ENCODE data around the gene ADPGK. TPM values are rescaled to one million over a fixed set of nuclear protein-coding genes. Genes with fewer than 3 reads are reported as not detected.
"Not testable (repeated sequence)": the region's sequence is repeated elsewhere in the genome, so short reads cannot be mapped to it uniquely, and the experiment has no call there.

The ADPGK gene
- total RNA-seq: 10 to 100 TPM; 17.5 to 78.3 (median 28.7) TPM

DNA sequence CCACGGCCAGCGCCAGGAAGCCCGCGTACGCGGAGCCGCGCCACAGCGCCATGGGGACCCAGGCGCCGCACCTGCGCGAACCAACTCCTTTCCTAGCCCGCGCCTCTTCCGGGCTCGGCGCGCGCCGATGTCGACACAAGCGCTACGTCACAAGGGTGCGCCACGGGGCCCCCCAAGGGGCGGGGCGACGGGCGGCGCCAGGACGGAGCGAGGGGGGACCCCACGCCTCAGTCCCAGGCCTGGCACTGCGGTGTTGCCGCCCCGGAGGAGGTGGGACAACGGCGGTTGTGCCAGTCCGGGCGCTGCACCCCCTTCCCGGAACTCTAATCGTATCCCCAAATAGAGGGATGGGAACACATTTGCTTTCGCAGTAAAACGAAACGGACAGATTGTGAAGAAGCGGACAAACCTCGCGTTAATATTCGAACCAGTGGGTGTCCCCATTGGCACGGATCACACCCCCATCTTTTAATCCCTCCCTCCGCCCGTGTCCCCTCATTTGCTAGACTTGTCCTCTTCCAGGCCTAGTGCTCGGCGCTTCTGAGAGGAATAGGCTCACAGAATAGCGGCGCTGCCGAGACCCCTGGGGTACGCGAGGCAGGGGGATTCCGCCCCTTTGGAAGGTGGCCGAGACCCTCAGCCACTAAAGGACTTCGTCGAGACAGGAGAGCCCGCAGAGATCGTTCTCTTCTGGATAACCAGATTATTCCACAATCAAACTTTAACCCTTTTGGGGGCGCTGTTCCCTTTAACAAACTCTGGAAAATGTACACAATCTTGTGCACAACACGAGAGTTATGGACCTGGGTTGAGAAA lies at the start of gene ADPGK:
Gene ADPGK, minus strand, starts transcription at position 119 of the 816 bp plus-strand sequence. Its CDS starts 67 bp downstream, at position 52.
- 0 to 4% (median 0%) methylated on average over 1 to 9 of the region's 68 CpGs; no CpG with 5 or more reads in 3 of the 10 experiments for WGBS, 10 experiments
- in situ Hi-C loops (cut with MboI; ENCODE audit: low pct_unique_long_range_greater_than_20kb in 2 of 9, low sequenced_read_pairs in 9 of 9, unreplicated experiment in 9 of 9): loop anchor here in 8 of 9 experiments (10.0 to 25.0 kb wide), 4 partner anchors 278 to 478 kb away; partner anchors contain the start of gene NEO1 (in 1 of the 8)
- peak within 1 kb of the TSS; percentile 84 for H3K27ac ChIP-seq
- peak; percentile 77 to 89 (median 84) for ATAC-seq (replicated peaks in 6 of 8)
- peaks cover 10 to 19% of the 10 kb centered on the region in 2 donors for H3K4me1 ChIP-seq (replicated peaks in 1 of 2)
- H3K4me3 ChIP-seq: peak within 1 kb of the TSS; percentile 71 to 85 (median 78)

DNA sequence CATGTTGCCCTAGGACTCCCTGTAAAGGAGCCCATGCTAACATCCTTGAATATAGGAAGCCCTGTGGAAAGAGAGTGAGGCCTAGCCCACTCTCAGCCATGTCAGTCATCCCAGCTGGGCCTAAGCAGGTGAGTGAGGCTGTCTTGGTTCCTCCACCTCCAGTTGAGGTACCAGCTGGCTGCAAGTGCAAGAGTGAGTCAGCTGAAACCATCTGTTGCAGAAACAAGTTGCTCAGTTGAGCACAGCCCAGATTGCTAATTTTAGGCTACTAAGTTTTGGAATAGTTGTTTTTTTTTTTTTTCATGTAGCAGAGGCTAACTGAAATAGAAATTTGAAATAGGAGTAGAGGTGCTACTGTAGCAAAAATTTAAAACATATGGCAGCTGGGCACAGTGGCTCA lies 43.7 kb upstream of the ADPGK start:
- Histone ChIP-seq H3K4me1 (replicated peaks in 1 of 2) (peaks cover 31 to 34% of the 10 kb centered on the region in 2 donors), H3K4me3 (no peak overlapping the region), H3K27ac (no peak overlapping the region)
- in situ Hi-C loops (cut with MboI; ENCODE audit: low pct_unique_long_range_greater_than_20kb in 2 of 9, low sequenced_read_pairs in 9 of 9, unreplicated experiment in 9 of 9): no loop called here
- ATAC-seq (replicated peaks in 6 of 8): peak in 2 of 8 experiments; percentile 53 to 85

DNA sequence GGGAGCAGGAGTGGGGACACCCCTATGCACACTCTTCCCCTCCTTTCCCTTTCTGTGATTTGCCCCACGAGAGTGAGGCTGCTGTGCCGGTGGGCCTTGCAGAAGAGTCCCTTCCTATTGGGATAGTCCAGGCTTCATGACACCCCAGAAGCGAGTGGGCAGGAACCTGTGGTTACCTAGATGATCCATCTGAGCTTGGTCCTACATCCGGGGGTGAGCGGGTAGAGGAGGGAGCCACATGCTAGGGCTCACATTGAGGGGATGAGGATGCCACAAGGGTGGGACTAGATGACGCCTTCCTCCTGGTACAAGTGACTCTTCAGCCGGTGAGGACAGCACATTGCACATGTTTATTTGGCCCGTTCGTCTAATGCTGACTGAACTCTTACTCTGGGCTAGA lies 43.1 kb upstream of the ADPGK start:
- WGBS, 10 experiments: 67 to 89% (median 83%) methylated on average over 1 to 7 of the region's 9 CpGs; no CpG with 5 or more reads in 5 of the 10 experiments
- in situ Hi-C loops (cut with MboI; ENCODE audit: low pct_unique_long_range_greater_than_20kb in 2 of 9, low sequenced_read_pairs in 9 of 9, unreplicated experiment in 9 of 9): no loop called here
- peak overlapping the region in 1 of 2 donors; percentile 28 for H3K27ac ChIP-seq

DNA sequence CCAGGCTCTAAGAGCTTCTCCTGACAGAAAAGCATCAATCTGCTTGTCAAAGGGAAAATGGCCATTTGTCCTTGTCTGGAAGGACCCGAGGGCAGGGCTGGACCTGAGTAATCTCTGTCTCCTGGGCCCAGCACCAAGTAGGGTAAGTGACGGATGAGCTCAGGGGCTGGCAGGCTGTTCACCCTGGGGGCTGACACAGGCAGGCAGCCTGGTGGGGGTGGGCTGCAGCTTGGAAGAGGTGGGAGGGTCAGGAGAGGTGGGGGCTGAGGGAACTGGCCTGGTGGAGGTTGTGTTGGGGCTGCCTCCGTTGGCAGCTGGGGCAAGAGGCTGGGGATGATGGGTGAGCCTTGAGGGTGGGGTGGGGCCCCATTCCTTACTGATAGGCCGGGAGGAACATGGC lies 42.3 kb upstream of the ADPGK start:
- ATAC-seq (replicated peaks in 6 of 8): peak; percentile 25 to 85 (median 76)
- 29% methylated on average over 1 of the region's 4 CpGs; no CpG with 5 or more reads in 9 of the 10 experiments for WGBS, 10 experiments
- in situ Hi-C loops (cut with MboI; ENCODE audit: low pct_unique_long_range_greater_than_20kb in 2 of 9, low sequenced_read_pairs in 9 of 9, unreplicated experiment in 9 of 9): no loop called here
- H3K4me1 ChIP-seq (replicated peaks in 1 of 2): peaks cover 31 to 34% of the 10 kb centered on the region in 2 donors
- H3K4me3 ChIP-seq: no peak overlapping the region
- H3K27ac ChIP-seq: peak overlapping the region; percentile 28

More for the DNA sequence above, 43.1 kb upstream of the ADPGK start:
- Histone ChIP-seq H3K4me3 (no peak overlapping the region), H3K4me1 (replicated peaks in 1 of 2) (peaks cover 31 to 34% of the 10 kb centered on the region in 2 donors)
- ATAC-seq (replicated peaks in 6 of 8): no peak

DNA sequence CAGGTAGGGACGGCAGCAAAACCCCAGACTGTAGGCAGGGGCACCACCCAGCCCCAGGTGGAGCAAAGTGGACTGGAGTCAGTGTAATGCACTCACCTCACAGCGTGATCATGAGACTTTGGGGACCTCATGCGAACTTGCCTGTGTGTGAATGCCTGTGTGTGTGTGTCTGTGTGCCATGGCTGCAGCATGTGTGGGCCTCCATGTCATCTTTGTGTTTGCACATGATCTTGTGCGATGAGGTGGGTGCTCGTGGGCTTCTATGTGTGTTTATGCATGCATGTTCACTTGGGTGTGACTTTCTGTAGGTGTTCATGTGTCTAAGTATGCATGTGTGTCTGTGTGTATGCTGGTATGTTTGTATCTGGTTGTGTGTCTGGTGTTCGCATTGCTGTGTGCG lies 41.2 kb upstream of the ADPGK start:
- WGBS, 10 experiments: 79 to 100% (median 86%) methylated on average over 1 to 6 of the region's 7 CpGs; no CpG with 5 or more reads in 5 of the 10 experiments
- no peak overlapping the region for H3K4me3 ChIP-seq
- peaks cover 31 to 34% of the 10 kb centered on the region in 2 donors for H3K4me1 ChIP-seq (replicated peaks in 1 of 2)
- H3K27ac ChIP-seq: peak overlapping the region in 1 of 2 donors; percentile 29
- in situ Hi-C loops (cut with MboI; ENCODE audit: low pct_unique_long_range_greater_than_20kb in 2 of 9, low sequenced_read_pairs in 9 of 9, unreplicated experiment in 9 of 9): no loop called here
- ATAC-seq (replicated peaks in 6 of 8): peak in 1 of 8 experiments; percentile 4

DNA sequence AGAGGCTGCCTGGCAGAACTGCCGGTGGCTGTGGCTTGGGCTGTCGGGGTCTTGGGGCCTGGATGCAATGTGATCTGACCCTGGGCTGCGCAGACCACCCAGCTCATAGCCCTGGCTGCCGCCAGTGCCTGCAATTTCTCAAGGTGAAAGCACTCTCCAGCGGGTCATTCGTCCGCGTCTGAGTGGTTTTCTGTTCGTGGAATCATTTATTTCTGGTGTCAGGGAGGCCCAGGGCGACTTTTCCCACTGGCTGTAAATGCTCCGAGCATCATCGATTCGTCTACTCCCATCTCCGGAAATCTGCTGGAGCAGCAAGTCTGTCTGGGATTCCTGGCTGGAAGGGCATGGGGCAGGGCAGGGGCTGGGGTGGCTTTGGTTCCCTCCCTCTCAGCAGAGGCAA lies 40.6 kb upstream of the ADPGK start:
- in situ Hi-C loops (cut with MboI; ENCODE audit: low pct_unique_long_range_greater_than_20kb in 2 of 9, low sequenced_read_pairs in 9 of 9, unreplicated experiment in 9 of 9): no loop called here
- WGBS, 10 experiments: 47 to 80% (median 57%) methylated on average over 1 to 5 of the region's 14 CpGs; no CpG with 5 or more reads in 5 of the 10 experiments
- Histone ChIP-seq H3K4me3 (no peak overlapping the region), H3K4me1 (replicated peaks in 1 of 2) (peaks cover 31 to 34% of the 10 kb centered on the region in 2 donors), H3K27ac (peak overlapping the region; percentile 38 to 73)
- ATAC-seq (replicated peaks in 6 of 8): peak in 5 of 8 experiments; percentile 34 to 65 (median 55)

DNA sequence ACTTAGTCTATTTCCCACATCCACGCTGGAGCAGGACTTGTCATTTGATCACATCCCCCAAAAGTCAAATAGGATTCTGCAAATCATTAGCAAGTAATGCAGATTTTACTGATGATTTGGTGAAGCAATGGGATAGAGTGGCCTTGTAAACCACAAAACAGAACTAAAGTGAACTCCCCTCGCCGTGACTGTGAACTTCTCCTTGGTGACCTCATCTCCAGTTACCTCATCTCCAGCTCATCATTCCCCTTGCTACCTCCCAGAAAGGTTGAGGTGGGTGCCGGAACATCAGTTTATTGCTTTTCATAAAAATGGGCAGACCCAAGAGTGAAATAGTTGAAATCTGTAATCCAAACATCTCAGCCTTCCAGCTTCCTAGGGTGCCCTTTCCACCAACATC lies 36.7 kb upstream of the ADPGK start:
- in situ Hi-C loops (cut with MboI; ENCODE audit: low pct_unique_long_range_greater_than_20kb in 2 of 9, low sequenced_read_pairs in 9 of 9, unreplicated experiment in 9 of 9): no loop called here
- Histone ChIP-seq H3K4me1 (replicated peaks in 1 of 2) (peaks cover 16 to 18% of the 10 kb centered on the region in 2 donors), H3K27ac (no peak overlapping the region), H3K4me3 (no peak overlapping the region)
- WGBS, 10 experiments: 33 to 100% (median 93%) methylated on average over 1 to 4 of the region's 4 CpGs; no CpG with 5 or more reads in 3 of the 10 experiments
- peak in 2 of 8 experiments; percentile 48 to 72 for ATAC-seq (replicated peaks in 6 of 8)

DNA sequence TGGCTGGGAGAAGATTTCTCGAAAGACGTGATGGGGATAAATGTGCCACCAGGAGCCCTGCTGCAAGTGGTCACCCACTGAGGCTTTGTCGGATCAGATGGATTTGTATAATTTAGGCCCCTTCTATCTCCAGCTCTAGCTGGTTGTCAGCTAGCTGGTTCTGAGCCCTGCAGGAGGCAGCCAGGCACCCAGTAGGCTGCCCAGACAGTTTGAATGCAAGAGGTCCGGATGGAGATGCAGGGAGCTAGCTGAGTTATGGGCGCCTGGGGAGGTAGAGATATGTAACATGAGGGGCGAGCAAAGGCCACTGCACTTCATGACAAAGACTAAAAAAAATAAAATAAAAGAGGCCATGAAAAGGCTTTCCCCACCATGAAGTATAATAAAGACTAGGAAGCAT lies 35.1 kb upstream of the ADPGK start:
- Histone ChIP-seq H3K27ac (no peak overlapping the region), H3K4me3 (no peak overlapping the region), H3K4me1 (replicated peaks in 1 of 2) (peaks cover 0 to 1% of the 10 kb centered on the region in 2 donors)
- ATAC-seq (replicated peaks in 6 of 8): no peak
- in situ Hi-C loops (cut with MboI; ENCODE audit: low pct_unique_long_range_greater_than_20kb in 2 of 9, low sequenced_read_pairs in 9 of 9, unreplicated experiment in 9 of 9): no loop called here
- 10 to 86% (median 60%) methylated on average over 1 to 4 of the region's 6 CpGs; no CpG with 5 or more reads in 3 of the 10 experiments for WGBS, 10 experiments

DNA sequence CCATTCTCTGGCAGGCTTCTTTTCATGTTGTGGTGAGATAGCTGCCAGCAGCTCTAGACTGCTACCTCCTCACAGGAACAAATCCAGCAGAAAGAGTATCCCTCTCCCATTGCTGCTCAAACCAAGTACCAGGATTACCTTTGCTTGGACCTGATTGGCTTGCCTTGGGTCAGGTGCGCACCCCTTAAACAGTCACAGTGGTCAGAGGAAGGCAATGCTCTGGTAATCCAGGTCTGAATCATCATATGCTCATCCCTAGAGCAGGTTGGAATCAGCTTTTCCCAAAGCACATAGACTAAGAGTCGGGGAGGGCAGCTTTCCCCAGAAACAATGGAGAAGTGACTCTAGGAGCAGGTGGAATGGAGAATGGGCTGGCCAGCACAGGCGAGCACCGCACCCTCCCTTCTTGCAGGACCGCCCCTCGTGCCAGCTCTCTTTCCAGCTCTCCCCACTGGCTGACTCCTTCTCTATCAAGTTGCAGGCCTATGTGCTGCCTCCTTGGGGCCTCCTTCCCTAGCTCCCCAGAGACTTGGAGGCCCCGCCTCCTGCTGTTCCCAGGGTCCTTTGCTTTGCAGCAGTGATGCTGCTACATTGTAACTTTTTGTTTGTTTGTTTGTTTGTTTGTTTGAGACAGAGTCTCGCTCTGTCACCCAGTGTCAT lies 29.9 kb upstream of the ADPGK start:
- in situ Hi-C loops (cut with MboI; ENCODE audit: low pct_unique_long_range_greater_than_20kb in 2 of 9, low sequenced_read_pairs in 9 of 9, unreplicated experiment in 9 of 9): no loop called here
- peak in 3 of 8 experiments; percentile 33 to 69 (median 64) for ATAC-seq (replicated peaks in 6 of 8)
- Histone ChIP-seq H3K4me3 (no peak overlapping the region), H3K27ac (no peak overlapping the region), H3K4me1 (replicated peaks in 1 of 2) (no peaks in the 10 kb centered on the region)
- WGBS, 10 experiments: 20 to 100% (median 78%) methylated on average over 1 to 3 of the region's 8 CpGs; no CpG with 5 or more reads in 3 of the 10 experiments

DNA sequence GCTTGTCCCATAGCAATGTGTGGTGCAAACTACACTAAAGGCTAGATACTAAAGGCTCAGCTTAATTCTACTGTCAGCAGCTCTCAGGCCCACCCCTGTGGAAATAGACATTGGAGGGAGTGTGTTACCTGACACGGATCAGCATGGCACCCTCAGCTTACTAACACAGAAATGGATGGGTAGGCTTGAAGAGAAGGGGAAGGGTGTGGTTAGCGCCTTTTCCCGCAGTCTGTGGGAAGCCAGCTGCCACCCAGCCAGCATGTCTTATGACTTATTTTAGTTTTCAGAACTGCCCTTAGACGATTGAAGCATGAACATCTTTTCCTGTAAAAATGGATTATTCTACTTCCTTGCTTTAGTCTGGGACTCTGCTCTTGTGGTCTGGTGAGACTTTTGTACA lies 25.8 kb upstream of the ADPGK start:
- no peak overlapping the region for H3K27ac ChIP-seq
- peaks cover 0 to 4% of the 10 kb centered on the region in 2 donors for H3K4me1 ChIP-seq (replicated peaks in 1 of 2)
- in situ Hi-C loops (cut with MboI; ENCODE audit: low pct_unique_long_range_greater_than_20kb in 2 of 9, low sequenced_read_pairs in 9 of 9, unreplicated experiment in 9 of 9): no loop called here
- WGBS, 10 experiments: 8 to 100% (median 46%) methylated on average over 1 to 3 of the region's 4 CpGs; no CpG with 5 or more reads in 5 of the 10 experiments
- ATAC-seq (replicated peaks in 6 of 8): peak in 2 of 8 experiments; percentile 60 to 68
- H3K4me3 ChIP-seq: no peak overlapping the region

DNA sequence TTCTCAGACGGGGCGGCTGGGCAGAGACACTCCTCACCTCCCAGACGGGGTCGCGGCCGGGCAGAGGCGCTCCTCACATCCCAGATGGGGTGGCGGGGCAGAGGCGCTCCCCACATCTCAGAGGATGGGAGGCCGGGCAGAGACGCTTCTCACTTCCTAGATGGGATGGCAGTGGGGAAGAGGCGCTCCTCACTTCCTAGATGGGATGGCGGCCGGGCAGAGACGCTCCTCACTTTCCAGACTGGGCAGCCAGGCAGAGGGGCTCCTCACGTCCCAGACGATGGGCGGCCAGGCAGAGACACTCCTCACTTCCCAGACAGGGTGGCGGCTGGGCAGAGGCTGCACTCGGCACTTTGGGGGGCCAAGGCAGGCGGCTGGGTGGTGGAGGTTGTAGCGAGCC lies 23.8 kb upstream of the ADPGK start:
- H3K27ac ChIP-seq; in situ Hi-C loops (cut with MboI; ENCODE audit: low pct_unique_long_range_greater_than_20kb in 2 of 9, low sequenced_read_pairs in 9 of 9, unreplicated experiment in 9 of 9); H3K4me3 ChIP-seq; ATAC-seq (replicated peaks in 6 of 8): not testable (repeated sequence)
- H3K4me1 ChIP-seq (replicated peaks in 1 of 2): peaks cover 7 to 13% of the 10 kb centered on the region in 2 donors
- WGBS, 10 experiments: no CpG with 5 or more reads among the region's 22 CpGs

DNA sequence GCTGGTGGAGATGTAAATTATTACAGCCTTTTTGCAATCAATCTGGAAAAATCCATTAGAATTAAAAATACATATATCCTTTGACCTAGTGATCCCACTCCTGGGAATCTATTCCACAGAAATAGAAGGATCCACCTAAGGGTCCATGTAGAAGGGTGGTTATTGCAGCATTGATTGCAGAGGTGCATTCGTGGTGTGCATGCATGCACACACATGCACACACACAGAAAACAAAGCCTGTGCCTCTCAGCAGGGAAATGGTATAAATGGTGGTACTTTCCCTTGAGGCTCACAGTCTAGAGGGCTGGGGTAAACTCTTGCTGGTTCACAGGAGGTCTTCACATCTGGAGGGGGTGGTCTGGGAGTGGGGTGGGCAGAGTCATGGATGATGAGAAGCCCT lies 19.4 kb upstream of the ADPGK start:
- Histone ChIP-seq H3K27ac (peak overlapping the region in 1 of 2 donors; percentile 12), H3K4me1 (replicated peaks in 1 of 2) (peaks cover 21 to 26% of the 10 kb centered on the region in 2 donors), H3K4me3 (no peak overlapping the region)
- in situ Hi-C loops (cut with MboI; ENCODE audit: low pct_unique_long_range_greater_than_20kb in 2 of 9, low sequenced_read_pairs in 9 of 9, unreplicated experiment in 9 of 9): no loop called here
- peak in 2 of 8 experiments; percentile 40 to 45 for ATAC-seq (replicated peaks in 6 of 8)
- no CpG with 5 or more reads among the region's 1 CpG for WGBS, 10 experiments
